ENCODE results near the gene RPS24. TPM values are rescaled to one million over a fixed set of nuclear protein-coding genes. Genes with fewer than 3 reads are reported as not detected.
A peak's percentile ranks its signal among the peaks of the same experiment; 100 is the strongest.

The RPS24 gene
- total and polyA plus RNA-seq, 10 of the 15 experiments (the other 5 are each of a cell fraction or from before 2014, with no cell fraction given) = 1,343 to 7,285 (median 2,230) TPM

DNA sequence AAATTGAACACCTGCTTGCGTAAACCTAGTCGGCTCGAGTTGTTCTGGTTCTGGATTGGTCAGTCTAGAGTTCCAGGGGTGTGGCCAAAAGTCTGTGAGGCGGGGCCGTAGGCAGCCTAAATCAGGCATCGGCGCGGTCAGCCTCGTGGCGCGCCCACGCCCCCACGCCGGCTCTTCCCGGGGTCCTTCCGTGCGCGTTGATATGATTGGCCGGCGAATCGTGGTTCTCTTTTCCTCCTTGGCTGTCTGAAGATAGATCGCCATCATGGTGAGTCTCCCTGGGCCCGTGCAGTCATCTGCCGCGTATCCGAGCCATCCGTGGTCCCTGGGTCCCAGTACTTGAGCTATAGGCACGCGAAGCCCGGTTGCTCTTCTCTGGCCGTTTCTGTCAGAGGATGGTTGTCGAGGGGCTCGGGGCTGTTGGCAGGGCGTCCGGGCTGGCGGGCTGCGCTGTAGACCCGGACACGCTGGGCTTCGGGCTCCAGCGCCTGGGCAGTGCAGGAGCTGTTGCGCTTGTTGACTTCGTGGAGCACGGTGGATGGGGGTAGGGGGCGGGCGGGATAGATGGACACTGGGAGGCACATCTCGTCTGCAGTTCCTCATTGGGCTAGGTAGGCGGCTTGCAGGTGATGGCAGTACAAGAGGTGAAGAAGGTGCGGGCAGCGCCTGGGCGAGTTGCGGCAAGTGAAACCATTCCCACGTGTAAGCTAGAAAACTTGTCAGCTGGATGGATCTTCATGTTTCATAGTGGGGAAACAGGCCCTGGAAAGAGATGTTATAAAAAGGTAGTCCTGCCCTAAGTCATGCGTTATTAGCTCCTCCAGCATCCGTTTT lies at the start of gene RPS24 (continued):
- TF ChIP-seq SIX5 (IDR thresholded peaks at IDR 0.05; ENCODE audit: low read depth, low read length, severe bottlenecking) (peak; percentile 9), ESRRA (IDR thresholded peaks at IDR 0.05; ENCODE audit: low read length) (no peak; the same call in 1 of the 2 replicates), TARDBP (IDR thresholded peaks at IDR 0.05; ENCODE audit: borderline replicate concordance) (no peak), ASH2L (IDR thresholded peaks at IDR 0.05; ENCODE audit: borderline replicate concordance, low read depth) (0 out of 2 replicates have a peak, but pooled peaks have one; percentile 81), SMARCA5 (IDR thresholded peaks at IDR 0.05) (peak; percentile 78; the same call in 1 of the 2 replicates), MTA2 (IDR thresholded peaks at IDR 0.05; ENCODE audit: low read depth) (no peak), RFX5 (IDR thresholded peaks at IDR 0.05; ENCODE audit: low read depth, low read length) (peak; percentile 66; the same call in 1 of the 2 replicates), POLR2AphosphoS5 (IDR thresholded peaks at IDR 0.05; ENCODE audit: low read length) (peak; percentile 100), CHD1 (IDR thresholded peaks at IDR 0.05; ENCODE audit: low read depth, low read length) (no peak), RAD51 (IDR thresholded peaks at IDR 0.05) (no peak), RAD21 (IDR thresholded peaks at IDR 0.05; ENCODE audit: insufficient read depth, low read depth, low read length) (no peak), ZNF384 (IDR thresholded peaks at IDR 0.05; ENCODE audit: borderline replicate concordance, low read depth, low read length) (no peak), SPI1 (IDR thresholded peaks at IDR 0.05; ENCODE audit: borderline replicate concordance, insufficient read depth, low read depth, low read length) (peak; percentile 35; the same call in 1 of the 2 replicates), STAT3 (IDR thresholded peaks at IDR 0.05; ENCODE audit: low read depth, low read length) (peak; percentile 45; the same call in 1 of the 2 replicates), SMC3 (IDR thresholded peaks at IDR 0.05; ENCODE audit: borderline replicate concordance, low read length) (no peak), EP300 (IDR thresholded peaks at IDR 0.05; ENCODE audit: borderline replicate concordance in 1 of 2, control insufficient read depth in 1 of 2, low read depth in 2 of 2, low read length in 2 of 2) (no peak), SMAD1 (IDR thresholded peaks at IDR 0.05; ENCODE audit: low read depth, partially characterized antibody) (peak; percentile 65), IRF4 (IDR thresholded peaks at IDR 0.05; ENCODE audit: low read depth, low read length) (0 out of 2 replicates have a peak, but pooled peaks have one; percentile 11), TCF12 (IDR thresholded peaks at IDR 0.05; ENCODE audit: low read depth, low read length) (peak; percentile 64; the same call in 1 of the 2 replicates)
- TF ChIP-seq, protein P1, sequence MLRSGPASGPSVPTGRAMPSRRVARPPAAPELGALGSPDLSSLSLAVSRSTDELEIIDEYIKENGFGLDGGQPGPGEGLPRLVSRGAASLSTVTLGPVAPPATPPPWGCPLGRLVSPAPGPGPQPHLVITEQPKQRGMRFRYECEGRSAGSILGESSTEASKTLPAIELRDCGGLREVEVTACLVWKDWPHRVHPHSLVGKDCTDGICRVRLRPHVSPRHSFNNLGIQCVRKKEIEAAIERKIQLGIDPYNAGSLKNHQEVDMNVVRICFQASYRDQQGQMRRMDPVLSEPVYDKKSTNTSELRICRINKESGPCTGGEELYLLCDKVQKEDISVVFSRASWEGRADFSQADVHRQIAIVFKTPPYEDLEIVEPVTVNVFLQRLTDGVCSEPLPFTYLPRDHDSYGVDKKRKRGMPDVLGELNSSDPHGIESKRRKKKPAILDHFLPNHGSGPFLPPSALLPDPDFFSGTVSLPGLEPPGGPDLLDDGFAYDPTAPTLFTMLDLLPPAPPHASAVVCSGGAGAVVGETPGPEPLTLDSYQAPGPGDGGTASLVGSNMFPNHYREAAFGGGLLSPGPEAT (IDR thresholded peaks at IDR 0.05; ENCODE audit: low read depth) = 0 out of 2 replicates have a peak, but pooled peaks have one; percentile 59
- TF ChIP-seq, protein P2, sequence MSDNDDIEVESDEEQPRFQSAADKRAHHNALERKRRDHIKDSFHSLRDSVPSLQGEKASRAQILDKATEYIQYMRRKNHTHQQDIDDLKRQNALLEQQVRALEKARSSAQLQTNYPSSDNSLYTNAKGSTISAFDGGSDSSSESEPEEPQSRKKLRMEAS (IDR thresholded peaks at IDR 0.05; ENCODE audit: low read depth, low read length) = peak; percentile 78
- TF ChIP-seq, protein P3, sequence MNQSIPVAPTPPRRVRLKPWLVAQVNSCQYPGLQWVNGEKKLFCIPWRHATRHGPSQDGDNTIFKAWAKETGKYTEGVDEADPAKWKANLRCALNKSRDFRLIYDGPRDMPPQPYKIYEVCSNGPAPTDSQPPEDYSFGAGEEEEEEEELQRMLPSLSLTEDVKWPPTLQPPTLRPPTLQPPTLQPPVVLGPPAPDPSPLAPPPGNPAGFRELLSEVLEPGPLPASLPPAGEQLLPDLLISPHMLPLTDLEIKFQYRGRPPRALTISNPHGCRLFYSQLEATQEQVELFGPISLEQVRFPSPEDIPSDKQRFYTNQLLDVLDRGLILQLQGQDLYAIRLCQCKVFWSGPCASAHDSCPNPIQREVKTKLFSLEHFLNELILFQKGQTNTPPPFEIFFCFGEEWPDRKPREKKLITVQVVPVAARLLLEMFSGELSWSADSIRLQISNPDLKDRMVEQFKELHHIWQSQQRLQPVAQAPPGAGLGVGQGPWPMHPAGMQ (IDR thresholded peaks at IDR 0.05; ENCODE audit: borderline replicate concordance) = no peak; the same call in 1 of the 2 replicates
- TF ChIP-seq, protein P4, sequence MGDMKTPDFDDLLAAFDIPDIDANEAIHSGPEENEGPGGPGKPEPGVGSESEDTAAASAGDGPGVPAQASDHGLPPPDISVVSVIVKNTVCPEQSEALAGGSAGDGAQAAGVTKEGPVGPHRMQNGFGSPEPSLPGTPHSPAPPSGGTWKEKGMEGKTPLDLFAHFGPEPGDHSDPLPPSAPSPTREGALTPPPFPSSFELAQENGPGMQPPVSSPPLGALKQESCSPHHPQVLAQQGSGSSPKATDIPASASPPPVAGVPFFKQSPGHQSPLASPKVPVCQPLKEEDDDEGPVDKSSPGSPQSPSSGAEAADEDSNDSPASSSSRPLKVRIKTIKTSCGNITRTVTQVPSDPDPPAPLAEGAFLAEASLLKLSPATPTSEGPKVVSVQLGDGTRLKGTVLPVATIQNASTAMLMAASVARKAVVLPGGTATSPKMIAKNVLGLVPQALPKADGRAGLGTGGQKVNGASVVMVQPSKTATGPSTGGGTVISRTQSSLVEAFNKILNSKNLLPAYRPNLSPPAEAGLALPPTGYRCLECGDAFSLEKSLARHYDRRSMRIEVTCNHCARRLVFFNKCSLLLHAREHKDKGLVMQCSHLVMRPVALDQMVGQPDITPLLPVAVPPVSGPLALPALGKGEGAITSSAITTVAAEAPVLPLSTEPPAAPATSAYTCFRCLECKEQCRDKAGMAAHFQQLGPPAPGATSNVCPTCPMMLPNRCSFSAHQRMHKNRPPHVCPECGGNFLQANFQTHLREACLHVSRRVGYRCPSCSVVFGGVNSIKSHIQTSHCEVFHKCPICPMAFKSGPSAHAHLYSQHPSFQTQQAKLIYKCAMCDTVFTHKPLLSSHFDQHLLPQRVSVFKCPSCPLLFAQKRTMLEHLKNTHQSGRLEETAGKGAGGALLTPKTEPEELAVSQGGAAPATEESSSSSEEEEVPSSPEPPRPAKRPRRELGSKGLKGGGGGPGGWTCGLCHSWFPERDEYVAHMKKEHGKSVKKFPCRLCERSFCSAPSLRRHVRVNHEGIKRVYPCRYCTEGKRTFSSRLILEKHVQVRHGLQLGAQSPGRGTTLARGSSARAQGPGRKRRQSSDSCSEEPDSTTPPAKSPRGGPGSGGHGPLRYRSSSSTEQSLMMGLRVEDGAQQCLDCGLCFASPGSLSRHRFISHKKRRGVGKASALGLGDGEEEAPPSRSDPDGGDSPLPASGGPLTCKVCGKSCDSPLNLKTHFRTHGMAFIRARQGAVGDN (IDR thresholded peaks at IDR 0.05) = peak; percentile 91

Data from GM12878 (cell line).